Left renal pelvis (tissue), 4 donors: ENCODE results near the gene USE1. TPM values are rescaled to one million over a fixed set of nuclear protein-coding genes. Genes with fewer than 3 reads are reported as not detected.
"Not testable (repeated sequence)": the region's sequence is repeated elsewhere in the genome, so short reads cannot be mapped to it uniquely, and the experiment has no call there.

Experiments
- DNase-seq, 4 donors: peaks; one replicate each; pipeline ENCODE4 v3.0.0-alpha.2; 2013; ENCODE audit warnings: low read depth in 4 of 4, low spot score in 3 of 4
- polyA plus RNA-seq, 4 donors: library from polyadenylated mRNA; unstranded; fragments of 120-200 nt; gene quantifications; one replicate each; pipeline ENCODE4 v1.2.1, GENCODE V29; 2013; ENCODE audit not compliant: insufficient read length in 4 of 4

USE1 gene
- polyA plus RNA-seq: 10 to 100 TPM; 23.3 to 34.8 (median 24.4) TPM

- DNase-seq: peak; percentile 82 to 89 (median 88)
These were observed at the start of gene USE1 for GRCh38 chr19:17215127-17215971. USE1 (plus strand) TSS chr19:17215357; CDS start chr19:17215406, 49 bp downstream.

- no peak for DNase-seq
These were observed 49.4 kb upstream of the USE1 start for GRCh38 chr19:17165715-17166114.

GRCh38 chr19:17170538-17171297 is 44.4 kb upstream of the USE1 start:
- no peak for DNase-seq

- DNase-seq: no peak
These were observed 43.3 kb upstream of the USE1 start for GRCh38 chr19:17171874-17172273.

GRCh38 chr19:17172624-17173345 is 42.4 kb upstream of the USE1 start:
- no peak for DNase-seq

- DNase-seq: no peak
These were observed 36.9 kb upstream of the USE1 start for GRCh38 chr19:17178291-17178690.

GRCh38 chr19:17180997-17181702 is 34.0 kb upstream of the USE1 start:
- DNase-seq: no peak

- DNase-seq: no peak
These were observed 31.8 kb upstream of the USE1 start for GRCh38 chr19:17183271-17183761.

- no peak for DNase-seq
These were observed 31.3 kb upstream of the USE1 start for GRCh38 chr19:17183858-17184321.

GRCh38 chr19:17184371-17184841 is 30.8 kb upstream of the USE1 start:
- DNase-seq: no peak

GRCh38 chr19:17185590-17185989 is 29.6 kb upstream of the USE1 start:
- DNase-seq: no peak

- not testable (repeated sequence) for DNase-seq
These were observed 23.4 kb upstream of the USE1 start for GRCh38 chr19:17191736-17192135.

- DNase-seq: no peak
These were observed 22.4 kb upstream of the USE1 start for GRCh38 chr19:17192751-17193150.

- no peak for DNase-seq
These were observed 20.5 kb upstream of the USE1 start for GRCh38 chr19:17194608-17195007.

GRCh38 chr19:17195106-17195505 is 20.1 kb upstream of the USE1 start:
- DNase-seq: no peak

GRCh38 chr19:17196610-17197009 is 18.5 kb upstream of the USE1 start:
- no peak for DNase-seq

GRCh38 chr19:17197666-17198065 is 17.5 kb upstream of the USE1 start:
- no peak for DNase-seq

- DNase-seq: no peak
These were observed 14.6 kb upstream of the USE1 start for GRCh38 chr19:17200408-17201079.

- DNase-seq: no peak
These were observed 12.9 kb upstream of the USE1 start for GRCh38 chr19:17202249-17202648.
